Peyer's patch (tissue), 4 donors: Measurements from ENCODE around the gene SGIP1.

Experiments used
- POLR2A ChIP-seq, 2 donors: fragments of 450-650 bp; IDR thresholded peaks; one replicate each; pipeline ENCODE4 v1.5.1; 2017; ENCODE audit warnings: antibody characterized with exemption in 2 of 2, mild to moderate bottlenecking in 2 of 2, moderate library complexity in 2 of 2
- TF ChIP-seq, protein P1 (sequence below), 6 experiments: fragments of 450-650 bp in 4 of 6; fragments of 200-600 bp in 2 of 6; sonication (generic) in 1 of 6; IDR thresholded peaks; one replicate each; pipeline ENCODE4 v1.5.1; 2017 to 2019; ENCODE audit warnings: antibody characterized with exemption in 6 of 6, mild to moderate bottlenecking in 3 of 6, moderate library complexity in 1 of 6

DNA sequence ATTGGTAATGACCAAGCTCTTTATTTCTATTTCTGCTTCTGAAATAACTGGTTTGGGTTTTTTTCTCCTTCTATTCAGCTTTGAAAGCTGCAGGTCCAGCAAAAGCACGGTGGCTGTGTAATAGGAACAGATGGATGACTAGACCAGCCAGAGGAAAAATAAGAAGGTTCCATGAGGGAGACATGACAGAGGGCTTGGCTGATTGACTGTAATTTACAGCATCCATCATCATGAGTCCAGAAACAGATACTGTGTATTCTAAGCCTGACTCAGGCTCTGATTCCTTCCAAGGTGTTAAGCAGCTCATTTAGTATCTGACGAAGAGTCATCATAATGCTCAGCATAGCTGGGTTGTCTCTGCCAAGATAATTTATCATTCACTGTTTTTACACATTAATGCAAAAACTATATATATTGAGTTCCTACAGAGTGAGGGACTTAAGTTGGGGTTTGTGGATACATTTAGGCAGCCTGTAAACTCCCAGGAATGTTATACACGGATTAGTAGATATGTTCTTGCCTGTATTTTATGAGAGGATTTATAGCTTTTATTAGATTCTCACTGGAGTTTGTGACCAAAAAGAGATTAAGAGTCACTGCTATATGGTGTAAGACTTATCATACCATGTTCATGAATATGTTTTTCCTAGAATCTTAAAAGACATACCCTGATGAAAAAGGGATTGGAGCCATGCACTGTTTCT lies 72.6 kb downstream of the SGIP1 start:
- TF ChIP-seq, protein P1, sequence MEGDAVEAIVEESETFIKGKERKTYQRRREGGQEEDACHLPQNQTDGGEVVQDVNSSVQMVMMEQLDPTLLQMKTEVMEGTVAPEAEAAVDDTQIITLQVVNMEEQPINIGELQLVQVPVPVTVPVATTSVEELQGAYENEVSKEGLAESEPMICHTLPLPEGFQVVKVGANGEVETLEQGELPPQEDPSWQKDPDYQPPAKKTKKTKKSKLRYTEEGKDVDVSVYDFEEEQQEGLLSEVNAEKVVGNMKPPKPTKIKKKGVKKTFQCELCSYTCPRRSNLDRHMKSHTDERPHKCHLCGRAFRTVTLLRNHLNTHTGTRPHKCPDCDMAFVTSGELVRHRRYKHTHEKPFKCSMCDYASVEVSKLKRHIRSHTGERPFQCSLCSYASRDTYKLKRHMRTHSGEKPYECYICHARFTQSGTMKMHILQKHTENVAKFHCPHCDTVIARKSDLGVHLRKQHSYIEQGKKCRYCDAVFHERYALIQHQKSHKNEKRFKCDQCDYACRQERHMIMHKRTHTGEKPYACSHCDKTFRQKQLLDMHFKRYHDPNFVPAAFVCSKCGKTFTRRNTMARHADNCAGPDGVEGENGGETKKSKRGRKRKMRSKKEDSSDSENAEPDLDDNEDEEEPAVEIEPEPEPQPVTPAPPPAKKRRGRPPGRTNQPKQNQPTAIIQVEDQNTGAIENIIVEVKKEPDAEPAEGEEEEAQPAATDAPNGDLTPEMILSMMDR (IDR thresholded peaks at IDR 0.05): no peak
- no peak for TF ChIP-seq POLR2A (IDR thresholded peaks at IDR 0.05)
